Activated B cell treated with CpG ODN at 0.5 μM for 24 hours (primary cell): ENCODE results near the gene OR51B2. TPM values are rescaled to one million over a fixed set of nuclear protein-coding genes. Genes with fewer than 3 reads are reported as not detected.

Experiments
- ATAC-seq: fragments of 200-7000 bp; cut with Tn5 transposase; one replicate; pipeline ENCODE4 v1.10.0; 2021; ENCODE audit warnings: low read depth, mild to moderate bottlenecking, moderate library complexity
- CTCF ChIA-PET: fragments of 350-600 bp; sonication (Branson Sonifier 250); formaldehyde crosslinking; loops from one replicate; lab custom pipeline; 2021; ENCODE audit warnings: antibody characterized with exemption; lab: Charles Lee
- POLR2A ChIA-PET: fragments of 350-600 bp; sonication (Branson Sonifier 250); formaldehyde crosslinking; loops from one replicate; lab custom pipeline; 2021; ENCODE audit warnings: antibody characterized with exemption; lab: Charles Lee
- DNase-seq: peaks from one replicate; pipeline ENCODE4 v3.0.0; 2022
- H3K27ac Mint-ChIP-seq: one replicate; pipeline ENCODE4 v1.8.0; 2020; ENCODE audit warnings: mixed read lengths
- H3K27me3 Mint-ChIP-seq: one replicate; pipeline ENCODE4 v1.8.0; 2021; ENCODE audit warnings: mixed read lengths
- H3K36me3 Mint-ChIP-seq: one replicate; pipeline ENCODE4 v1.8.0; 2021; ENCODE audit warnings: low read depth, mixed read lengths
- H3K4me1 Mint-ChIP-seq: one replicate; pipeline ENCODE4 v1.8.0; 2021; ENCODE audit warnings: mixed read lengths
- H3K4me3 Mint-ChIP-seq: one replicate; pipeline ENCODE4 v1.8.0; 2020; ENCODE audit warnings: mild to moderate bottlenecking, mixed read lengths
- H3K9me3 Mint-ChIP-seq: one replicate; pipeline ENCODE4 v1.8.0; 2020; ENCODE audit warnings: mixed read lengths
- CTCF ChIP-seq: fragments of 200-600 bp; IDR thresholded peaks from one replicate; pipeline ENCODE4 v1.8.0; 2022; ENCODE audit warnings: antibody characterized with exemption, mild to moderate bottlenecking
- intact Hi-C: fragments of 100-400 bp; cut with micrococcal nuclease; formaldehyde crosslinking; loops from one replicate; pipeline ENCODE4 v1.15.1; 2024
- total RNA-seq: library from RNA; stranded (reverse); gene quantifications from 2 replicates; pipeline ENCODE4 v1.2.3, GENCODE V29; 2022

The OR51B2 gene
- total RNA-seq, 1 donor from 2014 or later, result not detected

GRCh38 chr11:5290106-5290505, 34.0 kb downstream of the OR51B2 start:
- Mint-ChIP-seq H3K36me3 (no peaks in the 10 kb centered on the region), H3K9me3 (no peaks in the 10 kb centered on the region), H3K4me1 (no peaks in the 10 kb centered on the region), H3K27me3 (no peaks in the 10 kb centered on the region), H3K4me3 (no peak overlapping the region), H3K27ac (no peak overlapping the region)
- no peak for DNase-seq
- ChIA-PET POLR2A (no interaction called here), CTCF (no interaction called here)
- intact Hi-C loops, result no loop called here
- no peak for ATAC-seq
- TF ChIP-seq CTCF, result no peak

- ChIA-PET CTCF (no interaction called here), POLR2A (no interaction called here)
- H3K36me3 Mint-ChIP-seq, result no peaks in the 10 kb centered on the region
Observed at GRCh38 chr11:5289696-5290095, 34.4 kb downstream of the OR51B2 start.

DNA sequence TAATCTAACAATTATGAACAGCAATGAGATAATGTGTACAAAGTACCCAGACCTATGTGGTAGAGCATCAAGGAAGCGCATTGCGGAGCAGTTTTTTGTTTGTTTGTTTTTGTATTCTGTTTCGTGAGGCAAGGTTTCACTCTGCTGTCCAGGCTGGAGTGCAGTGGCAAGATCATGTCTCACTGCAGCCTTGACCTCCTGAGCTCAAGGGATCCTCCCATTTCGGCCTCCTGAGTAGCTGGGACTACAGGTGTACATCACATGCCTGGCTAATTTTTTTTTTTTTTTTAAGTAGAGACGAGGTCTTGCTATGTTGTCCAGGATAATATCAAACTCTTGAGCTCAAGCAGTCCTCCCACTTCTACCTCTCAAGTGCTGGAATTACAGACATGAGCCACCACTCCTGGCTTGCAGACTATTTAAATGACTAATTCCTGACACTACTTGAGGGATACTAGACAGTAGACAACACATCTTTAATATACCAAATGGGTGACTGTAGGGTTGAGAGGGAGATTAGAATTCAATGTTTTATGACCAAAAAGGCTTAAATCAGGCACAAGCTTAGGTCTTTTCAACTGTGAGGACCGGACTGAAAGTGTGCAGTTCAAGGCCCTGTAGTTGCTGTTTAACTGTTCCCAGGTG, 35.1 kb downstream of the OR51B2 start:
- DNase-seq, result no peak
- no peak overlapping the region for H3K4me3 Mint-ChIP-seq
- intact Hi-C loops, result no loop called here
- CTCF ChIA-PET, result no interaction called here
- POLR2A ChIA-PET, result no interaction called here
- no peaks in the 10 kb centered on the region for H3K4me1 Mint-ChIP-seq
- H3K27me3 Mint-ChIP-seq, result no peaks in the 10 kb centered on the region
- no peak overlapping the region for H3K27ac Mint-ChIP-seq
- no peaks in the 10 kb centered on the region for H3K36me3 Mint-ChIP-seq
- TF ChIP-seq CTCF, result no peak
- no peak for ATAC-seq
- H3K9me3 Mint-ChIP-seq, result no peaks in the 10 kb centered on the region

More at GRCh38 chr11:5289696-5290095, 34.4 kb downstream of the OR51B2 start:
- Mint-ChIP-seq H3K9me3 (no peaks in the 10 kb centered on the region), H3K4me1 (no peaks in the 10 kb centered on the region), H3K4me3 (no peak overlapping the region), H3K27ac (no peak overlapping the region), H3K27me3 (no peaks in the 10 kb centered on the region)
- DNase-seq (no peak), ATAC-seq (no peak)
- intact Hi-C loops, result no loop called here
- no peak for TF ChIP-seq CTCF

DNA sequence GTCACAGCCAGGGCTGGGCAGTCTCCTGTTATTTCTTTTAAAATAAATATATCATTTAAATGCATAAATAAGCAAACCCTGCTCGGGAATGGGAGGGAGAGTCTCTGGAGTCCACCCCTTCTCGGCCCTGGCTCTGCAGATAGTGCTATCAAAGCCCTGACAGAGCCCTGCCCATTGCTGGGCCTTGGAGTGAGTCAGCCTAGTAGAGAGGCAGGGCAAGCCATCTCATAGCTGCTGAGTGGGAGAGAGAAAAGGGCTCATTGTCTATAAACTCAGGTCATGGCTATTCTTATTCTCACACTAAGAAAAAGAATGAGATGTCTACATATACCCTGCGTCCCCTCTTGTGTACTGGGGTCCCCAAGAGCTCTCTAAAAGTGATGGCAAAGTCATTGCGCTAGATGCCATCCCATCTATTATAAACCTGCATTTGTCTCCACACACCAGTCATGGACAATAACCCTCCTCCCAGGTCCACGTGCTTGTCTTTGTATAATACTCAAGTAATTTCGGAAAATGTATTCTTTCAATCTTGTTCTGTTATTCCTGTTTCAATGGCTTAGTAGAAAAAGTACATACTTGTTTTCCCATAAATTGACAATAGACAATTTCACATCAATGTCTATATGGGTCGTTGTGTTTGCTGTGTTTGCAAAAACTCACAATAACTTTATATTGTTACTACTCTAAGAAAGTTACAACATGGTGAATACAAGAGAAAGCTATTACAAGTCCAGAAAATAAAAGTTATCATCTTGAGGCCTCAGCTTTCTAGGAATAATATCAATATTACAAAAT, 35.8 kb downstream of the OR51B2 start:
- no peaks in the 10 kb centered on the region for H3K27me3 Mint-ChIP-seq
- intact Hi-C loops, result no loop called here
- ChIA-PET CTCF (no interaction called here), POLR2A (no interaction called here)
- H3K4me1 Mint-ChIP-seq, result no peaks in the 10 kb centered on the region
- DNase-seq (no peak), ATAC-seq (no peak)
- no peak for TF ChIP-seq CTCF
- no peaks in the 10 kb centered on the region for H3K9me3 Mint-ChIP-seq
- H3K36me3 Mint-ChIP-seq, result no peaks in the 10 kb centered on the region
- H3K27ac Mint-ChIP-seq, result no peak overlapping the region
- H3K4me3 Mint-ChIP-seq, result no peak overlapping the region

GRCh38 chr11:5286901-5287300, 37.2 kb downstream of the OR51B2 start:
- intact Hi-C loops, result no loop called here
- ChIA-PET POLR2A (no interaction called here), CTCF (no interaction called here)
- H3K27ac Mint-ChIP-seq, result no peak overlapping the region
- H3K36me3 Mint-ChIP-seq, result no peaks in the 10 kb centered on the region
- no peaks in the 10 kb centered on the region for H3K4me1 Mint-ChIP-seq
- H3K4me3 Mint-ChIP-seq, result no peak overlapping the region
- TF ChIP-seq CTCF, result no peak
- no peaks in the 10 kb centered on the region for H3K9me3 Mint-ChIP-seq
- no peaks in the 10 kb centered on the region for H3K27me3 Mint-ChIP-seq
- no peak for ATAC-seq
- DNase-seq, result no peak
